Right lobe of liver (tissue), 4 donors: ENCODE data around the gene FBXO46.

Experiments
- CTCF ChIP-seq, 4 donors: fragments of 200-600 bp in 3 of 4; fragments of 450-650 bp in 1 of 4; IDR thresholded peaks; one replicate each; pipeline versions ENCODE4 v1.5.1 to v1.8.0; 2016 to 2022; ENCODE audit warnings: antibody characterized with exemption in 4 of 4, mild to moderate bottlenecking in 2 of 4
- POLR2A ChIP-seq: fragments of 450-650 bp; IDR thresholded peaks from one replicate; pipeline ENCODE4 v1.6.1; 2017; ENCODE audit warnings: antibody characterized with exemption, mild to moderate bottlenecking
- donor health status: DM: no; HTN: no; CAD: no.
- donor health status: DM: no; HTN: no; CAD: no.
- donor health status: DM: no; HTN: yes; CAD: no.

DNA sequence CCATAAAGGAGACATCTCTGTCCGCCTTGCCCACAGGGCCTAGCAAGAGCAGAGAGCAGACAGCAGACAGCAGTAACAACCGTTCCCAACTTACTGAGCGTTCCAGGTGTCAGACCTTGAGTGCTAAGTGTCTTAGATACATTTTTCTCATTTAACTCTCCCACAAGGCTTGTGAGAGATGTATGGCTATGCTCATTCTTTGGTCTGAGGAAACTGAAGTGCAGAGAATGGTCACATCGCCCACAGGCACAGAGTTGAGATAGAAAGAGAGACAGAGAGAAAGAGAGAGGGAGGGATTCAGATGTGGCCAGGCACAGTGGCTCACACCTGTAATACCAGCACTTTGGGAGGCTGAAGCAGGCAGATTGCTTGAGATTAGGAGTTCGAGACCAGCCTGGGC, 16.8 kb upstream of the FBXO46 start:
- no peak for TF ChIP-seq CTCF (IDR thresholded peaks at IDR 0.05)
- no peak for TF ChIP-seq POLR2A
